RWPE1 (cell line): Measurements from ENCODE around the gene YWHAG.
"Not testable (repeated sequence)": the region's sequence is repeated elsewhere in the genome, so short reads cannot be mapped to it uniquely, and the experiment has no call there.

Experiments
- CTCF ChIA-PET: fragments of 350-600 bp; sonication (Branson Sonifier 250); formaldehyde crosslinking; extraction: SDS; loops from one replicate; lab custom pipeline; 2021; lab: Yijun Ruan, JAX
- POLR2A ChIA-PET: fragments of 400-600 bp; formaldehyde crosslinking; extraction: SDS; loops from one replicate; lab custom pipeline; 2020; ENCODE audit warnings: antibody characterized with exemption; ENCODE audit not compliant: low non-redundant PET; lab: Yijun Ruan, JAX
- DNase-seq: peaks from one replicate; pipeline ENCODE4 v3.0.0; 2012; ENCODE audit warnings: low spot score
- H3K27ac ChIP-seq: fragments of 450-650 bp; 2 replicates; pipeline ENCODE4 v1.5.1; 2017
- TF ChIP-seq, protein P1 (sequence below): fragments of 450-650 bp; conservative IDR thresholded peaks from 2 replicates; pipeline ENCODE4 v1.5.1; 2017; ENCODE audit warnings: low read depth, mild to moderate bottlenecking

Gene YWHAG

DNA sequence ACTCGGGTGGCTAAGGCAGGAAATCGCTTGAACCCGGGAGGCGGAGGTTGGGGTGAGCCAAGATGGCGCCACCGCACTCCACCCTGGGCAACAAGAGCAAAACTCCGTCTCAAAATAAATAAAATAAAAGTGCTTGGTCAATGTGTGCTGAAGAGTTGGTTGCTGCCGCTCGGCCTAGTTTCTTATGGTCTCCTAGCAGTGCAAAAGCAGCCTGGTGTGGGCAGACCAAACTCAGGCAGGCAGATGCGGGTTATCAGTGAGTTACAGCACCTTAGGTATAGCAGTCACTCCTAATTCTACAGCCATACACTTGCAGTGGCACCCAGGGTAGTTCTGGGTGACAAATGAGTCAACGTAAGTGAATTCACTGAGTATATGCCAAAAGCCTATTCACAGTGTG is 33.7 kb downstream of the YWHAG start:
- ChIA-PET CTCF (no interaction called here), POLR2A (no interaction called here)
- TF ChIP-seq, protein P1, sequence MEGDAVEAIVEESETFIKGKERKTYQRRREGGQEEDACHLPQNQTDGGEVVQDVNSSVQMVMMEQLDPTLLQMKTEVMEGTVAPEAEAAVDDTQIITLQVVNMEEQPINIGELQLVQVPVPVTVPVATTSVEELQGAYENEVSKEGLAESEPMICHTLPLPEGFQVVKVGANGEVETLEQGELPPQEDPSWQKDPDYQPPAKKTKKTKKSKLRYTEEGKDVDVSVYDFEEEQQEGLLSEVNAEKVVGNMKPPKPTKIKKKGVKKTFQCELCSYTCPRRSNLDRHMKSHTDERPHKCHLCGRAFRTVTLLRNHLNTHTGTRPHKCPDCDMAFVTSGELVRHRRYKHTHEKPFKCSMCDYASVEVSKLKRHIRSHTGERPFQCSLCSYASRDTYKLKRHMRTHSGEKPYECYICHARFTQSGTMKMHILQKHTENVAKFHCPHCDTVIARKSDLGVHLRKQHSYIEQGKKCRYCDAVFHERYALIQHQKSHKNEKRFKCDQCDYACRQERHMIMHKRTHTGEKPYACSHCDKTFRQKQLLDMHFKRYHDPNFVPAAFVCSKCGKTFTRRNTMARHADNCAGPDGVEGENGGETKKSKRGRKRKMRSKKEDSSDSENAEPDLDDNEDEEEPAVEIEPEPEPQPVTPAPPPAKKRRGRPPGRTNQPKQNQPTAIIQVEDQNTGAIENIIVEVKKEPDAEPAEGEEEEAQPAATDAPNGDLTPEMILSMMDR: no peak
- peak overlapping the region; percentile 46 for H3K27ac ChIP-seq
- DNase-seq: no peak

DNA sequence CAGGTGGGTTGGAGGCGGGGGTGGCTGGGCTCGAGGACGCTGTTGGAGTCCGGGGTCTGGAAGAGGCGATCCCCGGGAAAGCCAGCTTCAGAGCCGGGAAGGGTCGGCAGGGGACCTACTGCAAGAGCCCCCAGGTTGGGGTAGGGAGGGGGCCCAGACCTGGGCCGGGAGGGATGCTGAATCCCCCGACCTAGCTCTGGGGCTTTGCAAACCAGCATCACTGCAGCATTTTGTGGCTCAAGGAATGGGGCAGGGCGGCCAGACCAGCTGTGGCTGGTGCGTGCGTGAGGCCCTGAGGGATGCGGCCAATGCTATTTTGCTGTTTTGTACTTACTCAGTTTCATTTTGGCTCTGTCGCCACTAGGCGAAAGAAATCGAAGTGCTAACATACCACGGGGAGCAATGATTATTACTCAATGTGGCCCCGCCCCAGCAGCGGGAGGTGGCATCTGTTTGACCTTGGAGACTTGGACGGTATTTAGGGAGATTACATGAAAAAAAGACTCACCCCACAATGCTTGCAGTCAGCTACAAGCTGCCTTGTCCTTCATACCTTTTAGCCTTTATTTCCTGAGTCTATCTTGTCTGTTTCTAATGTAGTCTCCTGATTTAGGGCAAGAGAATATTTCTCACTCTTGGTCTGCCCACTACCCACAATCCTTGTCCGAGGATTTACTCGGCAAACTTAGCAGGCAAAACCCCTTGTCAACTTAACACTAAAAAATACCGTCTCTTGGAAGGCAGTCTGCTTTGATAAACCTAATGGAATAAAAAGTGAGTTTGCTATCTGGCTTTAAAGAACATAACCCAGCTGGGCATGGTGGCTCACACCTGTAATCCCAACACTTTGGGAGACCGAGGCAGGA is 40.1 kb downstream of the YWHAG start:
- TF ChIP-seq, protein P1: no peak
- DNase-seq: peak; percentile 89
- ChIA-PET CTCF (interaction anchor here (0.6 to 1.8 kb wide), 8 partner anchors 8 to 1226 kb away, joined by 3 to 13 read pairs (median 4); no protein-coding TSS in a partner anchor), POLR2A (interaction anchor here (0.6 to 1.0 kb wide), 5 partner anchors 27 to 135 kb away, joined by 3 to 6 read pairs (median 4); partner anchors contain the start of gene YWHAG)
- peak overlapping the region; percentile 99 for H3K27ac ChIP-seq

DNA sequence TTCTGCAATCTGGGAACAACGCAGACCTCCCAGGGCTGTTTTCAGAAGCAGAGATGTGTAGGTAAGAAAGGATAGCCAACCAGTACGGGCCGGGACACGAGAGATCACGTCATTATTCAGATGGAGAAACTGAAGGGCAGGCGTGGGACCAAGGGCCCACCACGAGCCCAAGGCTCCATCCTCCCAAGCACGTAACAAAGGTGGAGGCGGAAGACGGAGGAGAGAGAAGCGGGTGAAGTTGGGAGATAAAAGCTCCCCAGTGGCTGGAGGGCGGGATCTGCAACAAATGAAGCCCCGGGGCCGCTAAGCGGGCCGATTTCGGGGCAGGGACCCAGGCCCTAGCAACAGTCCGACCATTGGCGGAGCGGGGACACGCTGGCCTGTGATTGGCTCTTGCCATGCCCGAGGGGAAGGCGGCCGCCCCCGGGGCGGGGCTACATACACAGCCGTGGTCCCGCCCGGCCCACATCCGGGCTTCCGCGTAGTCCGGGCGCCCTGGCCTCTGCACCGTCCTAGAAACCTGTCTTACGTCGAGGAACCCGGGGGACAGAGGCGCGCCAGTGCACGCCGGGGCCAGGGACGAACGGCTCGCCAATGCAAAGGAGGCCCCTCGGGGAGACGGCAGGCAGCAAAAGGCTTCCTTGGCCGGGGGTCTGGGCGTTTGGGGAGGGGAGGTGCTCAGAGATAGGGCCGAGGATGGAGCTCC is 40.9 kb downstream of the YWHAG start:
- DNase-seq: peak; percentile 99
- TF ChIP-seq, protein P1: no peak
- POLR2A ChIA-PET: interaction anchor here (0.6 to 1.0 kb wide), 5 partner anchors 26 to 134 kb away, joined by 3 to 6 read pairs (median 4); partner anchors contain the start of gene YWHAG
- H3K27ac ChIP-seq: peak overlapping the region; percentile 99
- CTCF ChIA-PET: interaction anchor here (0.6 to 1.9 kb wide), 7 partner anchors 8 to 141 kb away, joined by 3 to 13 read pairs (median 5); no protein-coding TSS in a partner anchor

DNA sequence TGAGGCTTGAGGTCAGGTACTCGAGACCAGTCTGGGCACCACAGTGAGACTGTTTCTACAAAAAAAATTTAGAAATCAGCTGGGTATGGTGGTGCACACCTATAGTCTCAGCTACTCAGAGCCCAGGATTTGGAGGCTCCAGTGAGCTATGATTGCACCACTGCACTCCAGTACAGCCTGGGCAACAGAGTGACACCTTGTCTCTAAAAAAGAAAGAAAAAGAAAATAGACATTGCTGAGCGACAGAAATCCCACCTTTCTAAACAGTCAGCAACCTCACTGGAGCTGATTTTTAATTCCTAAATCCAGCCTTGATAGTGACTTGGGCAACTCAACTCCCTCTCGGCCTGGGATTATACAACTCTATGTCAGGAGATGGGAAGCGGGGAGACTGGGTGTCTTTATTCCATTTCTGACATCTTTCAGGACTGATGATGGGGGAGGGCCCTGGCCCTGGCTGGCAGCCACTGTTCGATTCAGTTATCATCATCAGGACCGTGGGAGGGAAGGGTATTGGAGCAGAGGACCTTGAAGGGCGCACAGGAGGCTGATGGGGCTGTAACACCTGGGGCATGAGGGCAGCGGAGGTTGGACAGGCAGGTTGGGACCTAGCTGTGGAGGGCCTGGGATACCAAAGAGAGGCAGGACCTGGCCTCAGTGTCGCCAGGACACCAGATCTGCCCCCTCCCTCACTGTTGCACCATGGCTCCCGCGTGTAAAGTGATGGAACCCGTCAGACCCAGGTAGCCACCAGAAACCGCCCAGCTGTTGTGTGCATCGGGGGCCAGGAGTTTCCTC is 41.6 kb downstream of the YWHAG start:
- H3K27ac ChIP-seq: peak overlapping the region; percentile 99
- TF ChIP-seq, protein P1: no peak
- no peak for DNase-seq
- CTCF ChIA-PET: interaction anchor here (0.6 to 1.9 kb wide), 6 partner anchors 7 to 140 kb away, joined by 3 to 13 read pairs (median 4); no protein-coding TSS in a partner anchor
- POLR2A ChIA-PET: interaction anchor here (1.0 kb wide), 1 partner anchor 106 kb away, joined by 5 read pairs; no protein-coding TSS in a partner anchor

DNA sequence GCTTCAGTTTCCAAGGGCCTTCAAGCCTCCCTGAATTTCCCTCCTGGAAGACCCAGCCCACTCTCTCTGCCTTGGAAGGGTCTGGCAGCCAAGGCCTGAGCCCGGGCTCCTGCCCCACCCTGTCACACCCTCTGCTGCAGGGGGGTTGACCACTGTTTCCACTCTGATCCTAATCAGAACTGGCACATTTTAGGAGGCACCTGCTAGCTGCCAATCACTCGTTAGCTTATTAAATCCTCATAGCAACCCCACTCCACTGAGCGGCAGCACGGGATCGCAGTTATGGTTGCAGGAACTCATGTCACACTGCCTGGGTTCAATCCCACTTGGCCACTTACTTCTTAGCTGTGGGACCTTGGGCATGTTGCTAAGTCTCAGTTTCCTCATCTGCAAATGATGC is 43.4 kb downstream of the YWHAG start:
- ChIA-PET CTCF (interaction anchor here (0.9 to 3.0 kb wide), 3 partner anchors 24 to 137 kb away, joined by 3 to 29 read pairs (median 28); no protein-coding TSS in a partner anchor), POLR2A (no interaction called here)

DNA sequence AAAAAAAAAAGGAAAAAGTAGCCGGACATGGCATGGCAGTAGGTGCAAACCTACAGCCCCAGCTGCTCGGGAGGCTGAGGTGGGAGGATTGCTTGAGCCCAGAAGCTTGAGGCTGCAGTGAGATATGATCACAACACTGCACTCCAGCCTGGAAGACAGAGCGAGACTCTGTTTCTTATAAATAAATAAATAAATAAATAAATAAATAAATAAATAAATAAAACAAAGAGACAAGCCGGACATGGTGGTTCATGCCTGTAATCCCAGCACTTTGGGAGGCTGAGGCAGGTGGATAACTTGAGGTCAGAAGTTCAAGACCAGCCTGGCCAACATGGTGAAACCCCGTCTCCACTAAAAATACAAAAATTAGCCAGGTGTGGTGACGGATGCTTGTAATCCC is 44.1 kb downstream of the YWHAG start:
- peak overlapping the region; percentile 100 for H3K27ac ChIP-seq
- POLR2A ChIA-PET, DNase-seq: not testable (repeated sequence)
- CTCF ChIA-PET: interaction anchor here (0.6 to 3.0 kb wide), 8 partner anchors 13 to 136 kb away, joined by 3 to 29 read pairs (median 4); no protein-coding TSS in a partner anchor

More for the DNA sequence above, 43.4 kb downstream of the YWHAG start:
- TF ChIP-seq, protein P1: no peak
- DNase-seq: no peak
- H3K27ac ChIP-seq: peak overlapping the region; percentile 100
